Right lobe of liver (tissue), 4 donors: ENCODE measurements around the gene MAPKAP1.

Experiments
- CTCF ChIP-seq, 4 donors: fragments of 200-600 bp in 3 of 4; fragments of 450-650 bp in 1 of 4; IDR thresholded peaks; one replicate each; pipeline versions ENCODE4 v1.5.1 to v1.8.0; 2016 to 2022; ENCODE audit warnings: antibody characterized with exemption in 4 of 4, mild to moderate bottlenecking in 2 of 4
- POLR2A ChIP-seq: fragments of 450-650 bp; IDR thresholded peaks from one replicate; pipeline ENCODE4 v1.6.1; 2017; ENCODE audit warnings: antibody characterized with exemption, mild to moderate bottlenecking
- donor health status: DM: no; HTN: no; CAD: no.
- donor health status: DM: no; HTN: no; CAD: no.
- donor health status: DM: no; HTN: yes; CAD: no.

GRCh38 chr9:125433461-125434011, 273.5 kb downstream of the MAPKAP1 start:
- TF ChIP-seq CTCF (IDR thresholded peaks at IDR 0.05) (no peak), POLR2A (no peak)
